Naive thymus-derived CD4-positive, alpha-beta T cell (primary cell): Measurements from ENCODE around the gene CFAP299. TPM values are rescaled to one million over a fixed set of nuclear protein-coding genes. Genes with fewer than 3 reads are reported as not detected.

Experiments
- ATAC-seq: fragments of 150-1000 bp; cut with Tn5 transposase; 2 replicates; pipeline ENCODE4 v1.10.0; 2021; ENCODE audit warnings: mild to moderate bottlenecking, moderate library complexity
- CTCF ChIA-PET: fragments of 350-600 bp; sonication (Branson Sonifier 250); formaldehyde crosslinking; loops from one replicate; lab custom pipeline; 2021; ENCODE audit warnings: antibody characterized with exemption; lab: Charles Lee
- POLR2A ChIA-PET: fragments of 350-600 bp; sonication (Branson Sonifier 250); formaldehyde crosslinking; loops from one replicate; lab custom pipeline; 2021; ENCODE audit warnings: antibody characterized with exemption, inconsistent platforms; lab: Charles Lee
- DNase-seq, 9 donors: peaks; one replicate each; pipeline versions ENCODE4 v3.0.0 to v3.0.0-alpha.2; 2020 to 2022; ENCODE audit warnings: mixed read lengths in 1 of 9
- H3K27ac ChIP-seq: one replicate; pipeline ENCODE4 v1.7.0; 2013; ENCODE audit warnings: mild to moderate bottlenecking, low read depth, low read length, moderate library complexity
- H3K27me3 ChIP-seq, 2 donors: one replicate each; pipeline ENCODE4 v1.7.0; 2013; ENCODE audit warnings: low read length in 2 of 2, mild to moderate bottlenecking in 2 of 2, moderate library complexity in 2 of 2; ENCODE audit not compliant: control insufficient read depth in 2 of 2, insufficient read depth in 2 of 2
- H3K36me3 ChIP-seq, 3 experiments: 1 replicate in 2 of 3; 2 replicates in 1 of 3; pipeline ENCODE4 v1.7.0; 2013; ENCODE audit warnings: low read length in 3 of 3, mild to moderate bottlenecking in 3 of 3, moderate library complexity in 1 of 3; ENCODE audit not compliant: insufficient read depth in 3 of 3, control insufficient read depth in 2 of 3
- H3K4me1 ChIP-seq, 2 donors: one replicate each; pipeline ENCODE4 v1.7.0; 2013; ENCODE audit warnings: low read length in 2 of 2, mild to moderate bottlenecking in 2 of 2, moderate library complexity in 1 of 2; ENCODE audit not compliant: control insufficient read depth in 2 of 2, insufficient read depth in 2 of 2
- H3K4me3 ChIP-seq: 2 replicates; pipeline ENCODE4 v1.7.0; 2013; ENCODE audit warnings: mild to moderate bottlenecking, low read length
- H3K9me3 ChIP-seq, 3 experiments: 1 replicate in 2 of 3; 2 replicates in 1 of 3; pipeline ENCODE4 v1.7.0; 2013; ENCODE audit warnings: low read length in 3 of 3; ENCODE audit not compliant: control insufficient read depth in 2 of 3
- H3K27ac Mint-ChIP-seq, 9 donors: one replicate each; pipeline ENCODE4 v1.8.0; 2020 to 2022; ENCODE audit warnings: mixed read lengths in 9 of 9, mild to moderate bottlenecking in 8 of 9, moderate library complexity in 5 of 9, inconsistent platforms in 2 of 9
- H3K27me3 Mint-ChIP-seq, 5 donors: one replicate each; pipeline ENCODE4 v1.8.0; 2021 to 2022; ENCODE audit warnings: mixed read lengths in 5 of 5, mild to moderate bottlenecking in 1 of 5
- H3K36me3 Mint-ChIP-seq, 5 donors: one replicate each; pipeline ENCODE4 v1.8.0; 2020 to 2022; ENCODE audit warnings: mixed read lengths in 5 of 5, mild to moderate bottlenecking in 3 of 5, inconsistent platforms in 1 of 5
- H3K4me1 Mint-ChIP-seq, 7 donors: one replicate each; pipeline ENCODE4 v1.8.0; 2020 to 2022; ENCODE audit warnings: mixed read lengths in 7 of 7, mild to moderate bottlenecking in 3 of 7, inconsistent platforms in 1 of 7
- H3K4me3 Mint-ChIP-seq, 10 donors: one replicate each; pipeline ENCODE4 v1.8.0; 2020 to 2022; ENCODE audit warnings: mild to moderate bottlenecking in 10 of 10, mixed read lengths in 10 of 10, moderate library complexity in 6 of 10, inconsistent platforms in 2 of 10
- H3K9me3 Mint-ChIP-seq, 11 donors: one replicate each; pipeline ENCODE4 v1.8.0; 2020 to 2022; ENCODE audit warnings: mixed read lengths in 11 of 11, mild to moderate bottlenecking in 4 of 11, inconsistent platforms in 1 of 11, moderate library complexity in 1 of 11
- intact Hi-C, 2 donors: fragments of 100-400 bp; cut with micrococcal nuclease; formaldehyde crosslinking; loops; one replicate each; pipeline ENCODE4 v1.15.1; 2023
- polyA plus RNA-seq, 2 donors: library from polyadenylated mRNA; unstranded; fragments of 300-500 nt; fragmentation: Illumina TruSeq; gene quantifications; one replicate each; pipeline ENCODE4 v1.2.3, GENCODE V29; 2021
- total RNA-seq, 6 experiments: library from RNA in 5 of 6; stranded (reverse) in 5 of 6; gene quantifications; 1 replicate in 5 of 6; 2 replicates in 1 of 6; pipeline ENCODE4 v1.2.3 and lab custom pipeline; 2021 to 2026

The CFAP299 gene
- total and polyA plus RNA-seq, 7 experiments from 2014 or later, result not detected

GRCh38 chr4:80390178-80390577 is 54.6 kb downstream of the CFAP299 start:
- no peaks in the 10 kb centered on the region for H3K4me1 Mint-ChIP-seq
- DNase-seq (no peak), ATAC-seq (no peak)
- peaks cover 0 to 12% (median 5%) of the 10 kb centered on the region in 11 donors for H3K9me3 Mint-ChIP-seq
- no peaks in the 10 kb centered on the region for H3K27me3 Mint-ChIP-seq
- POLR2A ChIA-PET, result no interaction called here
- no peak overlapping the region for H3K4me3 Mint-ChIP-seq
- peaks cover 0 to 4% (median 0%) of the 10 kb centered on the region in 5 donors for H3K36me3 Mint-ChIP-seq
- intact Hi-C loops, result no loop called here
- no peaks in the 10 kb centered on the region for H3K36me3 ChIP-seq
- no peak overlapping the region for H3K4me3 ChIP-seq
- CTCF ChIA-PET, result no interaction called here
- no peak overlapping the region for H3K27ac ChIP-seq
- H3K27me3 ChIP-seq, result no peaks in the 10 kb centered on the region
- no peak overlapping the region for H3K27ac Mint-ChIP-seq
- no peaks in the 10 kb centered on the region for H3K9me3 ChIP-seq
- H3K4me1 ChIP-seq, result no peaks in the 10 kb centered on the region

DNA sequence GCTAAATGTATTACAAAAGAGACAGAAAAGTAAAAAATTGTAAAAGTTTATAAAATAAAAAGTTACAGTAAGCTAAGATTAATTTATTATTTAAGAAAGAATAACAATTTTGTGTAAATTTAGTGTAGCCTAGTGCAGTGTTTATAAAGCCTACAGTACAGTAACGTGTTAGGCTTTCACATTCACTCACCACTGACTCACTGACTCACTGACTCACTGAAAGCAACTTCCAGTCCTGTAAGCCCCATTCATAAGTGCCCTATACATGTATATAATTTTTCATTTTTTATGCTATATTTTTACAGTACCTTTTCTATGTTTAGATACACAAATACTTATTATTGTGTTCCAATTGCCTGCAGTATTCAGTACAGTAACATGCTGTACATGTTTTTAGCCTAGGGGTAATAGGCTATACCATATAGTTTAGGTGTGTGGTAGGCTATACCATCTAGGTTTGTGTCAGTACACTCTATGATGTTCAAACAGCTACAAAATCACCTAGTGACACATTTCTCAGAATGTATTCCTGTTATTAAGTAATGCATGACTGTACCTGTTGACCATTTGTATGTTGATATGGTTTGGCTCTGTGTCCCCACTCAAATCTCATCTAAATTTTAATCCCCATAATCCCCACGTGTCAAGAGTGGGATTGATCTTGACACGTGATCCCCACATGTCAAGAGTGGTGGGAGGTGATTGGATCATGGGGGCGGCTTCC is 57.9 kb downstream of the CFAP299 start:
- Histone ChIP-seq H3K27ac (no peak overlapping the region), H3K9me3 (no peaks in the 10 kb centered on the region), H3K4me1 (no peaks in the 10 kb centered on the region), H3K36me3 (no peaks in the 10 kb centered on the region), H3K27me3 (no peaks in the 10 kb centered on the region), H3K4me3 (no peak overlapping the region)
- Mint-ChIP-seq H3K27me3 (no peaks in the 10 kb centered on the region), H3K4me1 (no peaks in the 10 kb centered on the region), H3K36me3 (peaks cover 0 to 4% (median 0%) of the 10 kb centered on the region in 5 donors), H3K9me3 (peaks cover 0 to 12% (median 5%) of the 10 kb centered on the region in 11 donors), H3K27ac (no peak overlapping the region), H3K4me3 (no peak overlapping the region)
- ATAC-seq (no peak), DNase-seq (no peak)
- intact Hi-C loops, result no loop called here
- ChIA-PET CTCF (no interaction called here), POLR2A (no interaction called here)

DNA sequence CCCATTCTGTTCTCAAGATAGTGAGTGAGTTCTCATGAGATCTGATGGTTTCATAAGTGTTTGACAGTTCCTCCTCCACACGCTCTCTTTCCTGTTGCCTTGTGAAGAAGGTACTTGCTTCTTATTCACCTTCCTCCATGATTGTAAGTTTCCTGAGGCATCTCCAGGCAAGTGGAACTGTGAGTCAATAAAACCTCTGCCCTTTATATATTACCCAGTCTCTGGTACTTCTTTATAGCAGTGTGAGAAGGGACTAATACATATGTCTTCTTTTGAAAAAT is 58.4 kb downstream of the CFAP299 start:
- ChIA-PET POLR2A (no interaction called here), CTCF (no interaction called here)
- H3K9me3 ChIP-seq, result no peaks in the 10 kb centered on the region
- H3K27ac ChIP-seq, result no peak overlapping the region
- no peaks in the 10 kb centered on the region for H3K27me3 ChIP-seq
- no peak for DNase-seq
- H3K27ac Mint-ChIP-seq, result no peak overlapping the region
- no peaks in the 10 kb centered on the region for H3K4me1 ChIP-seq
- H3K4me3 Mint-ChIP-seq, result no peak overlapping the region
- H3K27me3 Mint-ChIP-seq, result no peaks in the 10 kb centered on the region
- no peak for ATAC-seq
- no peaks in the 10 kb centered on the region for H3K36me3 ChIP-seq
- peaks cover 0 to 4% (median 0%) of the 10 kb centered on the region in 5 donors for H3K36me3 Mint-ChIP-seq
- peaks cover 0 to 12% (median 5%) of the 10 kb centered on the region in 11 donors for H3K9me3 Mint-ChIP-seq
- intact Hi-C loops, result no loop called here
- H3K4me3 ChIP-seq, result no peak overlapping the region
- no peaks in the 10 kb centered on the region for H3K4me1 Mint-ChIP-seq

GRCh38 chr4:80407246-80407645 is 71.7 kb downstream of the CFAP299 start:
- POLR2A ChIA-PET, result no interaction called here
- H3K4me1 ChIP-seq, result no peaks in the 10 kb centered on the region
- ATAC-seq, result no peak
- DNase-seq, result no peak
- intact Hi-C loops, result no loop called here
- H3K9me3 Mint-ChIP-seq, result peaks cover 0 to 5% (median 4%) of the 10 kb centered on the region in 11 donors
- CTCF ChIA-PET, result no interaction called here
- no peak overlapping the region for H3K4me3 ChIP-seq
- no peaks in the 10 kb centered on the region for H3K4me1 Mint-ChIP-seq
- H3K9me3 ChIP-seq, result no peaks in the 10 kb centered on the region
- H3K27me3 ChIP-seq, result no peaks in the 10 kb centered on the region
- H3K27me3 Mint-ChIP-seq, result peaks cover 0 to 4% (median 0%) of the 10 kb centered on the region in 5 donors
- no peaks in the 10 kb centered on the region for H3K36me3 ChIP-seq
- H3K36me3 Mint-ChIP-seq, result peaks cover 0 to 3% (median 0%) of the 10 kb centered on the region in 5 donors
- H3K27ac ChIP-seq, result no peak overlapping the region
- H3K27ac Mint-ChIP-seq, result no peak overlapping the region
- no peak overlapping the region for H3K4me3 Mint-ChIP-seq

DNA sequence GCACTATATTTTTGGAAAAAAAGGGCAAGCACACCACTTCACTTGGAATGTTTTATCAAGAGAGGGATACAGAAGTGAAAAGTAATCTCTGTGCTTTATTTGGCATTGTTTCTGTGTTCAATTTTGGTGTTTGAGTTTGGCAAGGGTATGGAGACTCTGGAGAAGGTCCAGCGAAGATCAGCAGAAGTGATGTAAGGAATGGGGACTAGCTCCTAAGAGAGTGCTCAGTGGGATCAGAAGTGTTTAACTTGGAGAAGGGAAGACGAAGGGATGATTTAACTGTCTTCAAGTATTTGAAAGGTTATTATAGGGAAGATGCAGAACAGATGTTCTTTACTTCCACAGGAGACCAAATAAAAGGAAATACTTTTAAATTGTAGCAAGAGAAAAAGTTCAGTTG is 74.3 kb downstream of the CFAP299 start:
- H3K9me3 ChIP-seq, result no peaks in the 10 kb centered on the region
- Mint-ChIP-seq H3K4me3 (no peak overlapping the region), H3K36me3 (no peaks in the 10 kb centered on the region), H3K27ac (no peak overlapping the region), H3K9me3 (peaks cover 0 to 2% (median 0%) of the 10 kb centered on the region in 11 donors), H3K4me1 (peaks cover 0 to 6% (median 0%) of the 10 kb centered on the region in 7 donors), H3K27me3 (peaks cover 0 to 4% (median 0%) of the 10 kb centered on the region in 5 donors)
- ChIA-PET POLR2A (interaction anchor here (0.6 kb wide), 1 partner anchor 206 kb away, joined by 3 read pairs; no protein-coding TSS in a partner anchor), CTCF (no interaction called here)
- no peak overlapping the region for H3K4me3 ChIP-seq
- no peaks in the 10 kb centered on the region for H3K27me3 ChIP-seq
- intact Hi-C loops, result no loop called here
- DNase-seq (no peak), ATAC-seq (no peak)
- H3K27ac ChIP-seq, result no peak overlapping the region
- H3K36me3 ChIP-seq, result no peaks in the 10 kb centered on the region
- no peaks in the 10 kb centered on the region for H3K4me1 ChIP-seq

DNA sequence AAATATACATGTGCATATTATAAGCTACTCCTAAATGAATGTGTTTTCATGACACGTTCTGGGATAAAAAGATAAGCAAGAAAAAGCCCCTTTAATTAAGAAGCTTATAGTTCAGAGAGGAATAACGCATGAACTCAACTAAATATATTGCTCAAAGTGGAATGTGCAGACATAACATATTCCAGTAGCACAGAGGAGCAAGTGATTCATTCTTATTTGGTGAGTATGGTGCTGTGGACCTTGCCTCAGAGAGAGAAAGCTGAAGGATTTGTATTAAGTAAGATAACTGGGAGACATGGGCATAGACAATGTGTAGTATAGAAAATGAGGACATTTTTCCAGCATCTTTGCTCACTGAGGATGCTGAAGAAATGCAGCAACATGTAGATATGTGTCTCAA is 76.8 kb downstream of the CFAP299 start:
- H3K36me3 ChIP-seq, result no peaks in the 10 kb centered on the region
- Mint-ChIP-seq H3K36me3 (no peaks in the 10 kb centered on the region), H3K27ac (no peak overlapping the region), H3K9me3 (peaks cover 0 to 6% (median 0%) of the 10 kb centered on the region in 11 donors), H3K4me1 (peaks cover 0 to 6% (median 0%) of the 10 kb centered on the region in 7 donors), H3K4me3 (no peak overlapping the region), H3K27me3 (peaks cover 0 to 4% (median 0%) of the 10 kb centered on the region in 5 donors)
- no peak for DNase-seq
- intact Hi-C loops, result no loop called here
- ChIA-PET CTCF (interaction anchor here (0.6 kb wide), 1 partner anchor 1496 kb away, joined by 3 read pairs; no protein-coding TSS in a partner anchor), POLR2A (interaction anchor here (0.6 kb wide), 1 partner anchor 194 kb away, joined by 3 read pairs; no protein-coding TSS in a partner anchor)
- H3K27ac ChIP-seq, result no peak overlapping the region
- no peak for ATAC-seq
- H3K4me1 ChIP-seq, result no peaks in the 10 kb centered on the region
- H3K9me3 ChIP-seq, result no peaks in the 10 kb centered on the region
- H3K27me3 ChIP-seq, result no peaks in the 10 kb centered on the region
- no peak overlapping the region for H3K4me3 ChIP-seq

- ATAC-seq (no peak), DNase-seq (no peak)
- peaks cover 0 to 4% (median 0%) of the 10 kb centered on the region in 5 donors for H3K27me3 Mint-ChIP-seq
- H3K9me3 ChIP-seq, result no peaks in the 10 kb centered on the region
- ChIA-PET CTCF (interaction anchor here (0.5 to 0.6 kb wide), 2 partner anchors 51 to 574 kb away, joined by 3 to 4 read pairs; no protein-coding TSS in a partner anchor), POLR2A (no interaction called here)
- no peak overlapping the region for H3K27ac Mint-ChIP-seq
- H3K4me3 ChIP-seq, result no peak overlapping the region
- peaks cover 0 to 6% (median 0%) of the 10 kb centered on the region in 7 donors for H3K4me1 Mint-ChIP-seq
- H3K4me1 ChIP-seq, result no peaks in the 10 kb centered on the region
- no peaks in the 10 kb centered on the region for H3K27me3 ChIP-seq
- peaks cover 0 to 9% (median 0%) of the 10 kb centered on the region in 11 donors for H3K9me3 Mint-ChIP-seq
- H3K36me3 Mint-ChIP-seq, result no peaks in the 10 kb centered on the region
- no peak overlapping the region for H3K27ac ChIP-seq
- no peak overlapping the region for H3K4me3 Mint-ChIP-seq
- intact Hi-C loops, result no loop called here
- no peaks in the 10 kb centered on the region for H3K36me3 ChIP-seq
Observed at GRCh38 chr4:80413086-80413485, 77.6 kb downstream of the CFAP299 start.
